ENCODE data around the gene CLDN25. TPM values are rescaled to one million over a fixed set of nuclear protein-coding genes. Genes with fewer than 3 reads are reported as not detected.

CLDN25 gene
- total RNA-seq, 1 experiment from 2014 or later: not detected

DNA sequence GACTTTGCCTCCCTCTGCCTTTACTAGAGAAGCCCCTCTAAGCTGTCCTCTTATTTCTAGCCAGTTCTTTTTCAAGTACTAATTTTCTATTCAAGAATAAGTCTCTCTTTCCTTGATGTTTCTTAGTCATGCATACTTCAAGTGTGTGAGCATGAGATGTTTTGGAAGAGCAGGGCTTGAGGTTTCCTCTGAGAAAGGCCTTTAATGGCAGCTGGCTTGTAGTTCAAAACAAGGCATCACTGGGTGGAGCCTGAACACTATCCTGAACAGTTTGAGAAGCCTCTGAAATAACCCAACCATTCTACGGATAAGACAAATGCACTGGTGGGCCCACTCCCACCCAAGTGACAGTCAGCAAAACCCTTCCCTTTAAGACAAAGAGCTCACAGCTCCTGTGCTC is 37.6 kb downstream of the CLDN25 start:
- no peak overlapping the region for H3K14ac ChIP-seq (ENCODE audit: insufficient read depth, low read length)
- no peak overlapping the region for H4K5ac ChIP-seq (ENCODE audit: insufficient read length, low read depth, low read length)
- H2BK15ac ChIP-seq (ENCODE audit: low read depth, low read length): no peak overlapping the region
- H3K4ac ChIP-seq (ENCODE audit: low read depth, low read length): no peak overlapping the region
- no peaks in the 10 kb centered on the region for H4K20me1 ChIP-seq (ENCODE audit: control insufficient read depth, insufficient read depth, insufficient read length)
- H3K9ac ChIP-seq (ENCODE audit: extremely low read depth, insufficient read length, low read length): no peak overlapping the region
- no peaks in the 10 kb centered on the region for H3K4me1 ChIP-seq (ENCODE audit: insufficient read depth, low read length)
- H4K8ac ChIP-seq (replicated peaks; ENCODE audit: insufficient read length, low read depth, low read length): no peak overlapping the region
- H3T11ph ChIP-seq (ENCODE audit: low read length): no peak overlapping the region
- Mint-ChIP-seq H3K4me1 (peaks cover 9 to 19% of the 10 kb centered on the region in 2 experiments; a peak in 3 of 4 replicates), H3K36me3 (ENCODE audit: insufficient read depth in 1 of 3, low read depth in 3 of 3) (peaks cover 33 to 90% (median 76%) of the 10 kb centered on the region in 3 experiments; a peak in 6 of 7 replicates), H3K27ac (no peak overlapping the region), H3K27me3 (ENCODE audit: low read depth) (no peaks in the 10 kb centered on the region), H3K9me3 (no peaks in the 10 kb centered on the region), H3K4me3 (no peak overlapping the region)
- no peak overlapping the region for H3K23ac ChIP-seq (ENCODE audit: insufficient read length, low read depth, low read length)
- H3K18ac ChIP-seq (ENCODE audit: insufficient read length, low read depth, low read length): no peak overlapping the region
- TF ChIP-seq, protein P1, sequence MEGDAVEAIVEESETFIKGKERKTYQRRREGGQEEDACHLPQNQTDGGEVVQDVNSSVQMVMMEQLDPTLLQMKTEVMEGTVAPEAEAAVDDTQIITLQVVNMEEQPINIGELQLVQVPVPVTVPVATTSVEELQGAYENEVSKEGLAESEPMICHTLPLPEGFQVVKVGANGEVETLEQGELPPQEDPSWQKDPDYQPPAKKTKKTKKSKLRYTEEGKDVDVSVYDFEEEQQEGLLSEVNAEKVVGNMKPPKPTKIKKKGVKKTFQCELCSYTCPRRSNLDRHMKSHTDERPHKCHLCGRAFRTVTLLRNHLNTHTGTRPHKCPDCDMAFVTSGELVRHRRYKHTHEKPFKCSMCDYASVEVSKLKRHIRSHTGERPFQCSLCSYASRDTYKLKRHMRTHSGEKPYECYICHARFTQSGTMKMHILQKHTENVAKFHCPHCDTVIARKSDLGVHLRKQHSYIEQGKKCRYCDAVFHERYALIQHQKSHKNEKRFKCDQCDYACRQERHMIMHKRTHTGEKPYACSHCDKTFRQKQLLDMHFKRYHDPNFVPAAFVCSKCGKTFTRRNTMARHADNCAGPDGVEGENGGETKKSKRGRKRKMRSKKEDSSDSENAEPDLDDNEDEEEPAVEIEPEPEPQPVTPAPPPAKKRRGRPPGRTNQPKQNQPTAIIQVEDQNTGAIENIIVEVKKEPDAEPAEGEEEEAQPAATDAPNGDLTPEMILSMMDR (conservative IDR thresholded peaks at IDR 0.05): no peak
- H3K27ac ChIP-seq (ENCODE audit: insufficient read length, low read depth, low read length): no peak overlapping the region
- H3K79me1 ChIP-seq (ENCODE audit: insufficient read depth, low read depth, low read length, poor library complexity, severe bottlenecking): no peaks in the 10 kb centered on the region
- no peaks in the 10 kb centered on the region for H3K23me2 ChIP-seq (ENCODE audit: insufficient read length, low read depth, low read length, poor library complexity, severe bottlenecking)
- no peak overlapping the region for H2BK12ac ChIP-seq (ENCODE audit: insufficient read length, low read depth, low read length)
- no peak overlapping the region for H2AFZ ChIP-seq (ENCODE audit: low read length)
- no peaks in the 10 kb centered on the region for H3K9me3 ChIP-seq (ENCODE audit: control insufficient read depth, low read depth, low read length)
- H2BK5ac ChIP-seq (ENCODE audit: insufficient read length, low read length): no peak overlapping the region
- H2AK5ac ChIP-seq (ENCODE audit: insufficient read length, low read length): no peak overlapping the region
- H3K27me3 ChIP-seq (ENCODE audit: insufficient read depth, low read length): no peaks in the 10 kb centered on the region
- DNase-seq: no peak
- H3K56ac ChIP-seq (ENCODE audit: insufficient read length, low read depth, low read length): no peak overlapping the region
- no peak overlapping the region for H4K91ac ChIP-seq (ENCODE audit: insufficient read length, low read depth, low read length)
- no CpG with 5 or more reads among the region's 1 CpG for WGBS (ENCODE audit: extremely low coverage, insufficient read length, low lambda C conversion rate)
- H2BK20ac ChIP-seq (ENCODE audit: low read depth, low read length, poor library complexity, severe bottlenecking): no peak overlapping the region
- H3K79me2 ChIP-seq (ENCODE audit: insufficient read depth, low read length): no peaks in the 10 kb centered on the region
- H3K4me2 ChIP-seq (ENCODE audit: insufficient read depth, insufficient read length, low read length): no peak overlapping the region
- H2BK120ac ChIP-seq (ENCODE audit: low read depth, low read length, poor library complexity, severe bottlenecking): no peak overlapping the region
